GM20000 (cell line): ENCODE measurements around the gene NEK2.

ENCODE experiments used
- DNase-seq: peaks from one replicate; pipeline ENCODE4 v3.0.0; 2012; ENCODE audit warnings: low spot score
- CTCF ChIP-seq: IDR thresholded peaks from 2 replicates; pipeline ENCODE4 v1.5.1; 2012; ENCODE audit warnings: mild to moderate bottlenecking, control low read depth; ENCODE audit errors: extremely low read depth, missing control alignments

The NEK2 gene

DNA sequence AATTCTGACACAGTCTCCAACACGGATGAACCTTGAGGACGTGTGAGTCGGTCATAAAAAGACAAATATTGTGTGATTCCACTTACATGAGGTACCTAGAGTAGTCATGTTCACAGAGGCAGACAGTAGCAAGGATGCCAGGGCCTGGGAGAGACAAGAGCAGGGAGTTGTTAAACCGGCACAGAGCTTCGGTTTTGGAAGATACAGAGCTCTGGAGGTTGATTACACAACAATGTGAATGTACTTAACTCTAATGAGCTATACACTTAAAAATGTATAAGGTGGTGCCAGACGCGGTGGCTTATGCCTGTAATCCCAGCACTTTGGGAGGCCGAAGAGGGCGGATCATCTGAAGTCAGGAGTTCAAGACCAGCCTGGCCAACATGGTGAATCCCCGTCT lies 37.8 kb upstream of the NEK2 start:
- no peak for TF ChIP-seq CTCF

GRCh38 chr1:211711315-211711705 lies 35.9 kb upstream of the NEK2 start:
- DNase-seq = no peak
- no peak for TF ChIP-seq CTCF

More for the DNA sequence above, 37.8 kb upstream of the NEK2 start:
- no peak for DNase-seq

- DNase-seq = no peak
These were observed 35.3 kb upstream of the NEK2 start for GRCh38 chr1:211710566-211711314.

DNA sequence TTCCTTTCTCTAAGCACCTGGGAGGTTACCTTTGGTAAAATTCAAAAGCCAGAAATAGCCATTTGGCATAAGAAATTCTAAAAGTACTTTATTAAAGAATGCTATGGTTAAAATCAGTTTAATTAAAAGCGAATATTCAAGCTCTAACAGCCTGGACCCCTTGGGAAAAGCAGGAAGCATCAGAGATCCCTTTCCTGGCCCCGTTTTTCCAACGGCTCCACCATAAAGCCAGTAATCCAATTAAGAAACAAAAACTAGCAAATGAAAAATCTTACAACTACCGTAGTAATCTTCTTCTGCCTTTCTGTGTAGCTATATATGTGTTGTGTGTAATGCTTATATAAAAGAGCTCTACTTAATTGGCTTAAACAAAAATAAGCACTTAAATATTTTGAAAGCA lies 33.5 kb upstream of the NEK2 start:
- TF ChIP-seq CTCF = no peak
- DNase-seq = no peak

More at GRCh38 chr1:211710566-211711314, 35.3 kb upstream of the NEK2 start:
- no peak for TF ChIP-seq CTCF

- TF ChIP-seq CTCF = no peak
- DNase-seq = no peak
These were observed 32.6 kb upstream of the NEK2 start for GRCh38 chr1:211708006-211708405.

DNA sequence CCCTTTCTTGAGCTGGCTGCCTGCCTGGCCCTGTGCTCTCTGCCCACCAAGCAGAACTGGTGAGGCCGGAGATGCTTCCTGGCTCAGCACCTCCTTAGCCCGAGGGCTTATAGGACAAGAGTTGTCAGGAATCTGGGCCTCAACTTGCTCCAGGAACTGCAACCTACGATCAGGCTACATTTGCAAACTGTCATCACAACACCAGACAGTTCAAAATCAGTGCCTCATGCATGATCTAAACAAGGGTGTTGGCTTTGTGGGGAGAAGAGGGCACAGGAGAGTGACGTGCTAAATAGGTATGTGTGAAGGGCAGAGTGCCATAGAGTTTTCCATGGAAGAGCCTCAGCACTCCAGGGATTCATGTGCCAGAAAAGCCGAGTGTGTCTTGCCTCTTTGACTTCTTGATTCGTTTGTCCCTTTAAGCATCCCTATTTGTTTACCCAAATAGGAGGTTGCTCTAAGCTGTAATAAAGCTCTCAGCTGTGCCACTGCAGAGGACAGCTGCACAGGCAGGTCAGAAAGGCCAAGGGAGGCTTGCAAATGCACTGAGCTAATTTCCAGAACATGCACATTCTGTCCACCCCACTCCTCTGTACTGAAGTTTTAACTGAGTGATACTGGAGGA lies 30.2 kb upstream of the NEK2 start:
- DNase-seq = no peak
- TF ChIP-seq CTCF = no peak

- DNase-seq = no peak
- TF ChIP-seq CTCF = no peak
These were observed 29.1 kb upstream of the NEK2 start for GRCh38 chr1:211704543-211704942.
